NCI-H1105 treated with DMSO at 0.1 percent for 48 hours (cell line): ENCODE measurements around the gene PPA2.

ENCODE experiments used
- DNase-seq: peaks from one replicate; lab custom pipeline; 2025; lab: John Stamatoyannopoulos, UW

The PPA2 gene

DNA sequence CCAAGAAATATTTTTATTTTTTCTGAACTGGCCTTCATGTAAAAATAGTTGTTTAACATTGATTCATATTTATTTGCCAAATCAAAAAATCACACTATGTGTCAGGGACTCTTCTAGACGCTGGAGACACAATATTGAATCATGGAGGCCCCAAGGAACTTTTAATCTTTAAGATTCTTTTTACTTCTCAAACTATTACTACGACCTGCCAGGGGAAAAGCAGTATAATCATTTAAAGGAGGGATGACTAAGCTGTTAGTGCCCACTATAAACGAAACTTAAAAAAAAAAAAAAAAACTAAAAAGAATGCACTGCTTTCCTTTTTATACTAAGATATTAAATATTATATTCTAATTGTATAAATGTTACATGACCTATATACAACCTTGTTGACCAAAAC lies 84.7 kb downstream of the PPA2 start:
- no peak for DNase-seq

DNA sequence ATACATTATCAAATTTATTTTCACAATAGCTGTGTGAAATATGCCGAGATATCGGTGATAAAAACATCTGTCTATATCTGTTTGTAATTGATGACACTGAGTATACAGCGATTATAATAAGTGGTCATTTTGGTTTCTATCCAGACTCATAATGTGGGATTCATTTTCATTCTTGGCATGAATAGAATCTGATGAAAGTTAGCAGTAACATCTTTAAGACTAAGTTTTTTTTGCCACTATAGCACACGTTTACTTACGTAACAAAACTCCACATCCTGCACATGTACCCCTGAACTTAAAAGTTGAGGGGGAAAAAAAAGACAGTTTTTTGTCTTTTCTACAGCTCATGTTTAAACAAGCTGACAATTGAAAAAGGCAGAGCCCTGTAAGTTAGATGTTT lies 86.4 kb downstream of the PPA2 start:
- no peak for DNase-seq

DNA sequence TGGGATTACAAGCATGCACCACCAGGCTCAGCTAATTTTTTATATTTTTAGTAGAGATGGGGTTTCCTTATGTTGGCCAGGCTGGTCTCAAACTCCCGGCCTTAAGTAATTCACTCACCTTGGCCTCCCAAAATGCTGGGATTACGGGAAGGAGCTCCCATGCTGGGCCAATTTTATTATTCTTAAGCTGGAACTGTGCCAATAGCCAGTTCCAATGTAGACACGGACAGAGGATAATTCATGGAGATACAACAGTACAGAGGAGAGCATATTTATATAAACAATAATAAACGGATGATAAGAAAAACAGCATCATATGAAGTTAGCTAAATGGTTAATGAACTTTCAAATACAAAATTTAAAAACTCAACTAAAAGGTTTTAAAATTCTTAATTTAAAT lies 87.8 kb downstream of the PPA2 start:
- no peak for DNase-seq

DNA sequence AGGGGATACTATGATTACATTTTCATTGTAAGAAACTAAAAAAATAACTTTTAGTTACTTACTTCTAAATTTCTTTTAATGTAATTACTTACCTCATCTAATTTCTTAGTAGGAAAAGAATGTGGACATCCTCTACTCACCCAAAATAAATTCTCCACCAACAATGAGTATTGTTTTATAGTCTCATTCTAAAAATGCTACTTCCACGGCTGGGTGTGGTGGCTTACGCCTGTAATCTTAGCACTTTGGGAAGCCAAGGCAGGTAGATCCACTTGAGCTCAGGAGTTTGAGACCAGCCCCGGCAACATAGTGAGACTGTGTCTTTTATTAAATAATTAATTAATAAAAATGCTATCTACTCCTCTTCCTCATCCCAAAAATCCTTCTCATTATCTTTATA lies 99.8 kb downstream of the PPA2 start:
- no peak for DNase-seq

DNA sequence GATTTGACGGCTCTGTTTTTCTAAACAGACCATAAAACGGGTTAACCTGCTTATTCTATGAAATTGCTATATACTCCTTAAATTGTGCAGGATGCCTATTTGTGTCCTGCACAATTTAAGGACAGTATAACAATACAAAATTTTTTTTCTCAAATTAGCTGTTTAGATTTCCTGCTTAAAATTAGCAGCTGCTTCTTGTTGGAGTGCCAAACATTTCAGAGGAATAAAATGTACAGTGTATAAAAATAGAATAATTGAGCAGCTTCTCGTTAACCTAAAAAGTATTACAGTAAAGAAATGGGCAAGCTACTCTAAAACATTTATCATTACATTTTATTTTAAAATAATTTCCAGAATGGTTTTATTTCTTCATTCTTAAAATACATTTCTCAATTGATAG lies 100.5 kb downstream of the PPA2 start:
- DNase-seq: no peak

DNA sequence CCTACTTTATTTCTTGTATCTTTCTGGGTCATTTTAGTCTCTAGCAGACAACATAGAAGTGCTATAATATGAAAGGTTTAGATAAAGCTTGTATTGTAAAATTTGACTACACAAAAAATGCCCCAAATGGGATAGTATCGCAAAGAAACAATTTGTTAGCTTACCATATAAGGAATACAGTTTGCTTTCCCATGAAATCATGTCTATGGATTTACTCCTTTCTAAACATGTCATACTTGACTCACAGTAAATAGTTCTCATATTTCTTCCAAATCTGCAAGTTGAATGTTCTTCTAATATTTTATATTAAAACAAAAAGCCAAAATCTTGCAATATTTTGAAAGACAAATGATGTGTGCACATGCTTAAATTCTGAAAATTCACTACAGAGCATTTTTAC lies 103.9 kb downstream of the PPA2 start:
- no peak for DNase-seq

DNA sequence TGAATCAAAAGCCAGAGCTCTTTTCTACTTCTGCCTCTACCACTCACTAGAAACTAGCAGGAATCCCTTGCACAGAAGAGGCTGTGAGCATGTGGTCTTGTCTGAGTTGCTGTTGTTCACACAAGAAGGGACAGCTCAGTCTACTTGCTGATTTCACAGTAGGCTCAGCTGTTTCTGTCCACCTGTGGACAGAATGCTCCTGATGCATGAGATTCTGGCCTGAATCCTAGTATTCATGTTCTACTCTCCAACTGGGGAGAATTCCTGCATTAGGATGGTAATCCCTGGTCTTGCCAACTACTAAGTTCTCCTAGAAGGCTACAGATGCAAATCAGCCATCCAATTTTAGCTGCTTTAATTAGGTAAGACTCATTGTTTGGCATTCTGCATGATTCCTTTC lies 112.8 kb downstream of the PPA2 start:
- DNase-seq: no peak

DNA sequence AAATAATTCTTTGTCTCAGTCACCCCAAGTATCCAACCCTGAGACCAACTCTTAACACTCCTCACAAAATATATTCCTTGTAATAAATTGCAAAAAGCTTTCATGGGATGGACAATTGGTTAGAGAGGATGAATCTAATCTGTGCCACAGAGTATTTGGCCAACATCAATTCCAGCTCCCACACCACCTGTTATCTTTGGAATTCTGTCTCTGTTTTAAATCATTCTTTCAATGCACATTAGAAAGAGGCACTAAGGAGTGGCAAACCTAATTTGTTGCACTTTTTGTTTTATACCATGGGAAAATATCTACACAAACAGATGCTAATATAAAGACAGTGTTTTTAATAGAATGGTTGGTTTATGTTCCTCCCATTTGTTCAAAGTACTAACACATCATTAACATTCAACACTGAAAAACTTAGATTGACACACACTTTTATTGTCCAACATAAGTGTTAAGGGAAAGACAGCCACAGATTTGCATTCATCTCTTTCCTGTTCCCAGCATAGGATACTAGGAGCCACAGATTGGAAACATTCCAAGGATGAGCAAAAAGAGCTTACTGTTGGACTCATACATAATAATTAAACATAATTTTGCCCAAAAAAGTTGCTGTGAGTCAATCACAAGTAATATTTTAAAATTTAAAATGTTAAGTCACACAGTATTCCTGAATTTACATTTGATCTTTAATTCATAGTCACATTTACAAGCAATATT lies 116.4 kb downstream of the PPA2 start:
- DNase-seq: no peak

DNA sequence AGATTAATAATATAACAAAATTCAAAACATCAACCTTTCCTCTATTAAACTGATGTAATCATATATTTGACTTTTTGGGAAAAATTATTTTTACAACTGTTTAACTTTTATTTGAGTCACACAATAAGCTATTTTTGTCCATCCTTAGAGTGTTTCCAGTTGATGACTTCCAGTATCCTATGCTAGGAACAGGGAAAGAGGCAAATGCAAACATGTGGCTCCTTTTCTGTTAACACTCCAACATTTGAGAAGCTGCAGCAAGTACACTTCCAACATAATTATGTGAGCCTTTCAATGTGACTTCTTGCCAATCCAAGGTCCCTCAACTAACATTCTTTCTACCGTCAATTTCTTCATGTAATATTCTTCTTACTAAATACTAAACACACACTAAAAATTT lies 117.7 kb downstream of the PPA2 start:
- no peak for DNase-seq

DNA sequence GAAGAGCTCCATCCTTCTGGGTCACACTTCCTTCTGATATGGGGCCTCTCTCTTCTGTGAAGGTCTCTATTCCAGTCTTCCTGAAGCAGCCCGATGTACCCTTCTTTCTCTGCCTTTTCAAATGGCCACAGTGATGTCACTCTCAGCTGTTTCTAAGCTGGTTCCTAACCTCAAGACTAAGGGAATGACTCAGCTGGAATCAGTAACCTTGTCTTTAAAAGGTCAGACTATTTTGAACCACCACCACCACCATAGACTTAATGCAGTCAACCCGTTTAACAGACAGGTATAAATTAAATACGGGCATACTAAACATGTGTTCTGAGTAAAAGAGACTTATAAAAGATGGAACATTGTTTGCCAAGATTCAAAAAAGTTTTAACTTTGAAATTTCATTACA lies 121.0 kb downstream of the PPA2 start:
- no peak for DNase-seq

DNA sequence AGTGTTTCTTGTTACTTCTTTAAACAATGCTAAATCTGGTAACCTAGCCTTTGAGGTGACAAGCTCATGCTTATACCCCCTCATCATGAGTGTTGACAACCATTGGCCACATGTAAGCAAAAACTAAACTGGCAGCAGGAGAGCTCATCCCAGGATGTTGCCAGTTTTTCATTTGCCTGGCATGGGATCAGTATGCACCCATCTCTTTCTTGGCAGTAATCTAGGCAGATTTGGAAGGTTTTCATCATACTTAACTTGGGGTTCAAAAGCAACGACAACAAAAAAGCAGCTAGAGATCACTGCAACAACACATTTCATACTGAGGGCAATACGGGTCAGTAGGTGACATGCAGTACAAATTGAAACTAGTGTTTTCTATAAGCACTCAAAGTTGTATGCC lies 122.0 kb downstream of the PPA2 start:
- DNase-seq: no peak

DNA sequence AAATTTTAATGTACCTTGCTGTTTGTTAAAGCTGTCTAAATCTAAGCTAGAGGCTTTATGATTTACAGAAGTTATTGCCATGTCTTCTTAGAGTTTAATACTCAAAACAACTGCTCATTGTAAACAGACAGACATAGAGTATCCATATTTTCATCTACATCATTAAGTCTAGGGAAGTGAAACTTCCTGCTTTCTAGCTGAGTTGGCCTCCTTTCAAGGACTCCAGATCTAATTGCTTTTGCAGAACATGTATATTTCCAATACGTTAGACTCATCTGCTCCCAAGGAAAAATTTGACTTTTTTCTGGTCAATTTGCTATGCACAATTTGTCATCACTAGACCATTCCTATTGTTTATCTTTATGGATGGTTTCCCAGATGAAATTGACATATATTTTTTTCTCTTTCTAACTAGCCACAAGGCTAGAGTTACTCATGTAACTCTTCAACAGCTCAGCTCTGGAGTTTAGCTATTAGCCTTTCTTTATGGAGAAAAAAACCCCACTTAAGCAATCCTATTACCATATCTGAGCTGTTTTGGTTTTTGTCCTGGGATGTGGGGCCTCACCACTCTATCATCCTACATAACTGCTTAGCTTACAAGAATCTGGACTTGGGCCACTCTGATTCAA lies 122.9 kb downstream of the PPA2 start:
- no peak for DNase-seq

DNA sequence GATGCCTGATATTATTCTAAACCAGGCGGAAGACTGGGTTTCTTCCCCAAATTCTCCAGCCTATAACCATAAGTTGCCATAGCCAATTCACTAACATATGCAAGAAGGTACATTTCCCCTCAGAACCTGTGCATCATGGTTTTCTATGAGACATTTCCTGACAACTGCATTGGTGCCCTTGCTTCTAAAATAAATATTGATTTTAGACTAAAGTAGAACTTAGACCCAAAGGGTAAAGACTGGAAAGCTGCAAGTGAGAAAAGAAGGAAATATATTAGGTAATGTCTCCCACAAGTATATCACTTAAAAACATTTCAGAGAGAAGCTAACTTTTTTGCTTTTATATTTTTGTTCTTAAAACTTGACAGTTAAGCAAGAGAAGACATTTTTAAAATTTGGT lies 125.1 kb downstream of the PPA2 start:
- no peak for DNase-seq

DNA sequence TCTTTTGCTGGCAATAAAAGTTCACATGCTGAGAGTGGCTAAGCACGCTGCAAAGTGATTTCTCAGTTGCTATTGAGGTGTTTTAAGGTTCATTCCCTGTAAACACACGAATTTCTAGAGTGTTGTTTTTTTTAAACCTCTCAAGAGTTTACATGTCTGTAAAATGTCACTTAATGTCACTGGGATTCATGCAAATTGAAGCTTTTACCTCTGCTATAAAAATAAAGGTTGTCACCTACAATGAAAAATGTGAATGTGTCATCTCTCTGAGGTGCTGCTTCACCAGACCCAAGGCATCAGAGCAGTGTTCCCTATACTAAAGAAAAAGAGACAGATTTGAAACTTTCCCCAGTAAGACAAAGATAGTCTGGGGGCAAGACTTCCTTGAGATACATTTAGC lies 127.0 kb downstream of the PPA2 start:
- DNase-seq: no peak

DNA sequence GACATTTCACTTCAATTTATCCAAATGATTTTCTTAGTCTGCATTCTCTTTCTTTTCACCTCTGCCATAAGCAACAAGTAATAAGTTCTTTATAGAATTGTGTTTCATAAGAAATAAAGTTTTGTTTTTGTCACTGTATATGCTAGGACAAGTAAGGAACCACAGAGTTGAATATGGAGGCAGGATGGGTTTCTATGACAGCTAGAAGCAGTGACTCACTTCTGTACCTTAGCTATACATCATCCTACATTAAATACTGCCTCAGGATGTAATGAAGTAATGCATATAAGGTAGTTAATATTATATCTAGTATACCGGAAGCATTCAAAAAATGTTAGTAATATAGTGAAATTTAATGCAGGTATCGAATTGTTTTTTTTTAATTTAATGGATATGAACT lies 128.0 kb downstream of the PPA2 start:
- DNase-seq: no peak

DNA sequence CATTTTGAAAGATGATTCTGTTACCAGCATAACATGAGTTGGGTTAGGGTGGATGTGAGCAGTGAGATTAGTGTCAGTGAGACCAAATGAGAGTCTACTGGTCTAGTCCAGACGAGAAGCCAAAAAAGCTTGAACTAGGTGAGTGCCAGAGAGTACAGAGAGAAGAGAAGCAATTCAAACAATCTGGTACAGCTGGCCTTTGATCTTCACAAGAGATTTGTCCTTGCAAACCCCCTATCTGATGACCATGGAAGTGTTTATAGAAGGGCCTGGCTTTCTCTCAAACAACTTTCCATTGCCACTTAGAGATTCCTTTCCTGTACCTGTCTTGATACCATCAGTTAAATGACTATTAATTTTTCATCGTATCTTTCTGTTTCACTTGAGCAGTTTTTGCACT lies 128.5 kb downstream of the PPA2 start:
- no peak for DNase-seq

DNA sequence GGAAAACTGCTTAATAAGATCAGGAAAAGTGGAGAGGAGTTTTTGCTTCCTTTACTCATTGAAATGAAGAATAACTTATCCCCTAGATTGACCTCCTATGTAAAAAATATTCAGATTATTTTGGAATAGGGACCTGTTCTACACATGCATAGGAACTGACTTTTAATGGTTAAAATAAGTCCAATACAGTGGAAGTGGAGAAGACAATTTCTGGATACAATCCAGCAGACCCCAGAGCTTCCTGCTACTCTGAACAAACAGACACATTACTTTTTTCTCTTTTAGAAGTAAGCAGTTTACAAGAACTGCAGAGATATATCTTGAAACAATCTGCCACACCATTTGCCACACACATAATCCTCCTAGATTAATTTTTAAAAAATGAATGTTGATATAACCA lies 129.7 kb downstream of the PPA2 start:
- DNase-seq: no peak

DNA sequence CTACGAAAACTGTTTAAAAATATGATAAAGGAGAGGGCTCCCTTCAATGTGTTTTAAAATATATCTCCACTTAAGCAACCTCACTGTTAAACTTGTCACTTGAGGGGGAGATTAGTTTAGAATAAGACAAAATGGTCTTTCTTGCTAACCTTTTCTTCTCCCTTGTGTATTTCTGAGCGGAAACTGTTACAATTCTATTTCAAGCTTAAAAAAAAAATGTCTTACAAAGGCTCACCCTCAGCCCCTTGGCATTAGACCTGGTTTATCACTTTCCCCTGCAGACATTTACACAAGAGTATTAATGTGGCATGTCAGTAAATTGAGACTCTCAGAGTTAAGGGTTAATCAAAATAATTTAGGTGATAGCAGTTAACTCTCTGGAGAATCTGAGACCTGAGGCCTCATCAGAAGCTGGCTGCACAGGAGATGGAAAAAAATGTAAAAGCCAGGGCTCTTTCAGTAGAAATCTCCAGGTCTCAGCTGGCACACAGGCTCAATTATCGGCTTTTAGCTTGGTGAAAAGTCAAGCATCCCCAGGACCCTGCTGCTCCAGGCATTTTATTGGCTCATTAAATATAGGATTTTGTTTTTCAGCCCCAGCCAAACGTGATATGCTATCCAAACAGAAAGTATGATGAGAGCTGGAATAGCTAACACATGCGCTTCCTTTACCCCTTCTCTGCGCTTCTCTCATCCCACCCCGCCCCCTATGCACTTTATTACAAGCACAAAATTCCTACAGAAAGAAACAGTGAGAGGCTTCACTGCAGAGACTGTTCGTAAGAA lies 130.5 kb downstream of the PPA2 start:
- DNase-seq: no peak

DNA sequence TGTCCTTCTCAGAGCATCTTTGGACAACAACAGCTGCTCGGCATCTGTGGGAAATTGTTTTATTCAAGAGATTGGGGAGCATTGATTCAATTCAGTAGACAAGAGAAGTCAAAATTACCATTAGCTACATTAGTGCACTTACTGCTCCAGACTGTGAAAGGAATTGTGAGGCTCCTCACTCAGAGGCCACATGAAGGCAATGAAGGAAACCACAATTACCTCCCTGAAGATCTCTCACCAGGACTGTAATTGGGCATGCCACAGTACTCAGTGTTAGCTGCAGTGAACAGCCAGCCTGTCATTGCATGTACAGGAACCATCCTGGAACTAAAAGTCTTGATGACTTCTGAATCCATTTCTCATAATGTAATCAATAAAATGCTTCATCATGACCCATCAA lies 144.8 kb downstream of the PPA2 start:
- DNase-seq: no peak

DNA sequence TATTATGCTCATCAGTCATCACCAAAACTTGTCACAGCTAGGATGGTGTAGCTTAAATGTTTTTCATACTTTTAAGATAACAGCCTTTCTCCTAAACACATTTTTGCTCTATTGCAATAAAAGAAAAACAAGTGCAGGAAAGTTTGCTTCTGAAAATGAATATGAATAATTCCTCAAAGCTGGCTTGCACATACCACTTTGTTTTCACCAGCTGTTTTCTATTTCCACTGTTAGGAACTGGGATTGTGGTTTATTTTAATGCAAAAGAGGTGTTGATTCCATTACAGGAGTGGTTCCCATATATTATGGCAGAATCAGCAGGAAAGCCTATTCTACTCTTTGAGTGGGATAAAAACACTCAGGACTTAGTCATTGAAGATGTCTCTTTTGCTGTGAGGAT lies 145.9 kb downstream of the PPA2 start:
- DNase-seq: no peak

DNA sequence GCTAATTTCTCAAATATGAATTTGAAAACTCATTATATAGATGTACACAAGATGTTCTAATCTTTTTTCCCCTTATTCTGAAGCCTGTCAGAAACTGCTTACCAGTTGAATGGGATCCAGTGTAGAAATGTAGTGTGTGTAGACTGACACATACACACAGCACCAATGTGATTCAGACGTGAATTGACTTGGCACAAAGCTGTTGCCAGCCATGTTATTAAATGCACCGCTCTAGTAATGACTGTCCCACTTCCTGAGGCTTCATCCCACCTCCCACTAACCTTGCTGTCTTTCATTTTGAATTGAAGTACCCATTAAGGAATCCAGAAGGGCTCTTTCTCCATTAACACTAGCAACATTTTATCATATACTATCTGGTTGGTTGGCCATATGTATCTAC lies 146.6 kb downstream of the PPA2 start:
- DNase-seq: no peak
